GM12801 (cell line): Measurements from ENCODE around the gene DNAJC27.

ENCODE experiments used
- TF ChIP-seq, protein P1 (sequence below): IDR thresholded peaks from one replicate; pipeline ENCODE4 v1.5.1; 2011; ENCODE audit warnings: control low read depth; ENCODE audit not compliant: insufficient read length; ENCODE audit errors: extremely low read depth

The DNAJC27 gene

DNA sequence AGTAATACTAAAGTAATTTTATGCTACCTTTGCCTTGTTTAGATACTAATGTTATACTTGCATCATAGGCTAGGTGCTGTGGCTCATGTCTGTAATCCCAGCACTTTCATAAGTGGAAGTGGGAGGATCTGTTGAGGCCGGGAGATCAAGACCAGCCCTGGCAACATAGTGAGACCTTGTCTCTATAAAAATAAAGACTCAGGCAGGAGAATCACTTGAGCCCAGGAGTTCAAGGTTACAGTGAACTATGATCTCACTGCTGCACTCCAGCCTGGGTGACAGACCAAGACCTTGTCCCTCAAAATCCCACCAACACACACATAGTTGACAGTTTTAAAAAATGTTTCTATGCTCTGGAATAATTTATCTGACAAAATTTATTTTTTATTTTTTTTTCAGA is 6.9 kb upstream of the DNAJC27 start:
- TF ChIP-seq, protein P1, sequence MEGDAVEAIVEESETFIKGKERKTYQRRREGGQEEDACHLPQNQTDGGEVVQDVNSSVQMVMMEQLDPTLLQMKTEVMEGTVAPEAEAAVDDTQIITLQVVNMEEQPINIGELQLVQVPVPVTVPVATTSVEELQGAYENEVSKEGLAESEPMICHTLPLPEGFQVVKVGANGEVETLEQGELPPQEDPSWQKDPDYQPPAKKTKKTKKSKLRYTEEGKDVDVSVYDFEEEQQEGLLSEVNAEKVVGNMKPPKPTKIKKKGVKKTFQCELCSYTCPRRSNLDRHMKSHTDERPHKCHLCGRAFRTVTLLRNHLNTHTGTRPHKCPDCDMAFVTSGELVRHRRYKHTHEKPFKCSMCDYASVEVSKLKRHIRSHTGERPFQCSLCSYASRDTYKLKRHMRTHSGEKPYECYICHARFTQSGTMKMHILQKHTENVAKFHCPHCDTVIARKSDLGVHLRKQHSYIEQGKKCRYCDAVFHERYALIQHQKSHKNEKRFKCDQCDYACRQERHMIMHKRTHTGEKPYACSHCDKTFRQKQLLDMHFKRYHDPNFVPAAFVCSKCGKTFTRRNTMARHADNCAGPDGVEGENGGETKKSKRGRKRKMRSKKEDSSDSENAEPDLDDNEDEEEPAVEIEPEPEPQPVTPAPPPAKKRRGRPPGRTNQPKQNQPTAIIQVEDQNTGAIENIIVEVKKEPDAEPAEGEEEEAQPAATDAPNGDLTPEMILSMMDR, result no peak

DNA sequence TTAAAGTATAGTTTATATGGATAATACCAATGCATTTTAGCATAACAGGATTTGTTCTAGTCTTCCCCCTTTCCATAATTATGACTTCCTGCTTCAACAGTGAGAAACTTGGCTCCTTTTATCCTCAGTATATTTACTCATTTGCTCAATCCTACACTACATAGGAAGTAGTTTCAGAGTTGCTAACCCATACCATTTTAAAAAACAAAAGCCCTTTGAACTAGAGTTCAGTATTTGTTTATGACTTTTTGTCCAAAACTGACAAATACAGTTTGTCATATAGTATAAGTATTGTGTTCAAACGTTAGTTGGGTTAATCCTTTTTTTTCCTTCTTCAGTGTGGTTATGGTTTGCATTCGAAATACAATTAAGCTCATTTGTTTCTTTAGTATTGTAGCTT is 5.9 kb upstream of the DNAJC27 start:
- TF ChIP-seq, protein P1, result no peak

DNA sequence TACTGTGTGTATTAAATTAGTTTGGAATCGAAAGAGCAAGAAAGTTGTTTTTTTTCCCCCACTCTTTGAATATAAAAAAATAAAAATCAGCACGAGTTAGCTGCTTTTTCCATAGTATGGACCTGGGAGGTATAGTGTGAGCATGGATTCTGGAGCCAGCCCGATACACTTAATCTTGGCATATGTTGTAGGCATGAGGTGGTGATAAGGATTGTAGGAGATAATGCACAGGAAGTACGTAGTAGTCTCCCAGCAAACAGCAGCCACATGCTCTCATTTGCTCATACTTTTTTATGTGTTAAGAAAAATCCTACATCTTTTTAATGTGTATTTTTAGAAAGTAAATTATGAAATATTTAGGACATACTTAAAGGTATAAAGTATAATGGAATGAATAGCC is 2.1 kb upstream of the DNAJC27 start:
- TF ChIP-seq, protein P1, result no peak

DNA sequence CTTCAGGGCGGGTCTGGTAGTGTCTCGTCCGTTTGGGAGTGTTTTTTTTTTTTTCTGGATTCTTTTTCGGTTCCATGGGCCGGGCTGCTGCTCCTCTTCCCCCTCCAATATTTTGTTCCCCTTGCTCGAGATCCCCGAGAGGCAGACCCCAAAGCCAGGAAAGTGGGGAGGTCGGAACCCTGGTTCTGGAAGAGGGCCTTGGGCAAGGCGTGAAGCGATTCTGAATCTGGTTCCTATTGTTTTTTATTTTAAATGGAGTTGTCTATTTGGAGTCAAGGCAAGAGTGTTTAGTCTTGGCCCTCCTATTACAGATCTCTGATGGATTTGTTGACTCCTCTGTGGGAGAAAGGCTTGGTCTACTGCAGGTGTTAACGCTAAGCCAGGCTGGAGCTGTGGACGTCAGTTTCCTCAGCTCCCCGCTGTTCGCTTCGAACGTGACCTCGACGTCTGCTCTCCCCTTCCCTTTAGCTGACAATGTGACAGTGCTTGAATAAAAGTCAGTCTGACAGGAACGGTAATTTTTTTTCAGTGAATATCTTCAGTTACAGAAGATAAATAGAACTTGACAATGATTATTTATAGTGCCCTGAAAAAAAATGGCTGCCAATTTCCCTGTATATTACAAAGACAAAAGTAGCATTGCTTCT is 683 bp upstream of the DNAJC27 start:
- TF ChIP-seq, protein P1, result no peak

DNA sequence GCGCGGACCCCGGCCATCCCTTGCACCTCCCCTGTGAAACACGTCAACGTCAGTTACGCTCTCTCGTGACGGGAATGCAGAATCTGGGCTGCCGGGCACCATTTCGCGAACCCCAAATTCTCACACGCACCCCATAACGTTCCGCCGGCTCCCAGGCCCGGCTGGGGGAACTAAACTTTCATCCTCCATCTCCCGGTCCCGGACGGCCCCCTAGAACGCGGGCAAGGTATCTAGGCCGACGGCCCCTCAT is 544 bp downstream of the DNAJC27 start:
- TF ChIP-seq, protein P1, result no peak

DNA sequence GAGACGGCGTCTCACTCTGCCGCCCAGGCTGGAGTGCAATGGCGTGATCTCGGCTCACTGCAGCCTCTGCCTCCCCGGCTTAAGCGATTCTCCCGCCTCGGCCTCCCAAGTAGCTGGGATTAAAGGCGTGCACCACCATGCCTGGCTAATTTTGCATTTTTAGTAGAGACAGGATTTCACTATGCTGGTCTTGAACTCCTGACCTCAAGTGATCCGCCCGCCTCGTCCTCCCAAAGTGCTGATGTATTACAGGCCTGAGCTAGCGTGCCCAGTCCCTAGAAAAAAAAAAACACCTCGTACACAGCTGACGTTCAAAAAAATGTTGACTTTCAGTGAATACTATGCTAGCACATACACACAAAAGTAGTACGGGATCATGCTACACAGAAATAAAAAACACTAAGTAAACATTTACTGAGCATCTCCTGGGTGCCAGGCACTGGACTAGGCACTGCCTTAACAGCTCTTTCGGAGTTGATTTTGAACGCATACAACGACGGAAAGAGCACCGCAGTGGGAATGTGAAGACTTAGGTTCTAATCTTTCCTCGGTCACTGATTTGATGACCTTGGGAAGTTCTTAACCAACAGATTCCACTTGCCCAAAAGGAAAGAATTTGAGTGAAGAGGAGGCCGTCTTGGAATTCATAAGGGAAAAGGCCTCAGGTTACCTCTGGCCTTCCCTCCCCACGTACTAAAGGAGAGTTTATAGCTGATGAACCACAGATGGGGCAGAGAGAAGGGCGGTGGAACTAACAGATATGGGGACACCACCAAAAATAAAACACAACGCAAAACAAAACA is 1.1 kb downstream of the DNAJC27 start:
- TF ChIP-seq, protein P1, result no peak

DNA sequence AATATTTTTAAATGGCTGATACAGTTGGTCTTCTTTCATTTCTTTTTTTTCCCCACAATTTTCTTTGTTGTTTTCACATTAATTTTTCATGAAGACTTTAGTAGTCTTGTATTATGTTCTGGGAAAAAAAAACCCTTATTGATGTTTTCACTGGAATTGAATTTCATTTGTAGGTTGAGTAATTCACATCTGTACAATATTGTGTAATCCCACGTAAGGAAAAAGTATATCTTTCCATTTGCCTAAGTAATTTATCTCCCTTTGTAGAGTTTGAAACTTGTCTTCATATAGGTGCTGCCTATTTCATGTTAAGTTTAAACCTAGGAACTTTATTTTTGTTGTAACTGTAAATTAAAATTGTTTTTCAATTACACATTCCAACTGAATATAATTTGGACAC is 2.0 kb downstream of the DNAJC27 start:
- TF ChIP-seq, protein P1, result no peak
